GM12878 (cell line): Measurements from ENCODE around the gene PPP2R5A. TPM values are rescaled to one million over a fixed set of nuclear protein-coding genes. Genes with fewer than 3 reads are reported as not detected.

Experiments used
- ATAC-seq: fragments of 200-7000 bp; cut with Tn5 transposase; 3 replicates; pipeline ENCODE4 v1.9.1; 2020; ENCODE audit warnings: mild to moderate bottlenecking, moderate library complexity
- BruUV-seq: library from RNA; stranded (reverse); fragments of 400-500 nt; replicated peaks from 2 replicates; lab custom pipeline; 2021; lab: Mats Ljungman, UMichigan
- CTCF ChIA-PET: fragments of 300-600 bp; sonication (Branson Sonifier 250); formaldehyde crosslinking; extraction: SDS; loops from one replicate; lab custom pipeline; 2021; ENCODE audit warnings: inconsistent platforms; lab: Yijun Ruan, JAX
- POLR2A ChIA-PET: fragments of 350-600 bp; formaldehyde crosslinking; extraction: SDS; loops from one replicate; lab custom pipeline; 2021; ENCODE audit warnings: inconsistent platforms; lab: Charles Lee
- RAD21 ChIA-PET: fragments of 300-600 bp; sonication (Branson Sonifier 250); formaldehyde crosslinking; loops from one replicate; lab custom pipeline; 2023; ENCODE audit warnings: antibody characterized with exemption; ENCODE audit not compliant: unreplicated experiment; lab: Charles Lee
- SMC1A ChIA-PET: fragments of 300-600 bp; sonication (Branson Sonifier 250); formaldehyde crosslinking; loops from one replicate; lab custom pipeline; 2023; ENCODE audit not compliant: unreplicated experiment, uncharacterized antibody; lab: Charles Lee
- DNase-seq: peaks from one replicate; pipeline ENCODE4 v3.0.0-alpha.2; 2011; ENCODE audit warnings: low read depth, low spot score
- FAIRE-seq: peaks from 3 replicates; lab custom pipeline; 2011; peaks lifted over from hg19 to GRCh38; lab: Jason Lieb, UNC
- H2AFZ ChIP-seq: 2 replicates; pipeline ENCODE4 v1.6.0; 2011; ENCODE audit warnings: low read depth, low read length, control low read depth; ENCODE audit not compliant: control insufficient read depth
- H3K27ac ChIP-seq: 2 replicates; pipeline ENCODE4 v1.5.1; 2011; ENCODE audit warnings: control low read depth; ENCODE audit not compliant: control insufficient read depth, insufficient read depth
- H3K27me3 ChIP-seq, 2 experiments: replicated peaks in 1 of 2; 2 replicates each; pipeline versions ENCODE4 v1.6.0 to v1.6.1; 2011; ENCODE audit warnings: low read length in 1 of 2; ENCODE audit not compliant: control insufficient read depth in 2 of 2, insufficient read depth in 2 of 2
- H3K36me3 ChIP-seq, 2 experiments: 2 replicates each; pipeline ENCODE4 v1.5.1; 2011; ENCODE audit warnings: low read length in 1 of 2; ENCODE audit not compliant: control insufficient read depth in 2 of 2, insufficient read depth in 2 of 2
- H3K4me1 ChIP-seq: 2 replicates; pipeline ENCODE4 v1.6.1; 2011; ENCODE audit warnings: mild to moderate bottlenecking, low read length, moderate library complexity, mixed read lengths; ENCODE audit not compliant: control insufficient read depth, insufficient read depth
- H3K4me2 ChIP-seq: 2 replicates; pipeline ENCODE4 v1.6.0; 2011; ENCODE audit warnings: control low read depth; ENCODE audit not compliant: control insufficient read depth, insufficient read depth
- H3K4me3 ChIP-seq: fragments of 200-600 bp; sonication (generic); 2 replicates; pipeline ENCODE4 v1.5.1; 2016
- H3K79me2 ChIP-seq: 2 replicates; pipeline ENCODE4 v1.6.0; 2011; ENCODE audit warnings: low read length; ENCODE audit not compliant: control insufficient read depth, insufficient read depth
- H3K9ac ChIP-seq: 2 replicates; pipeline ENCODE4 v1.8.0; 2011; ENCODE audit warnings: low read length, control low read depth, mixed read lengths; ENCODE audit not compliant: control insufficient read depth, insufficient read depth
- H3K9me3 ChIP-seq: replicated peaks from 3 replicates; pipeline ENCODE4 v1.5.1; 2011; ENCODE audit warnings: mild to moderate bottlenecking, low read length; ENCODE audit not compliant: control insufficient read depth, insufficient read depth
- H4K20me1 ChIP-seq: 2 replicates; pipeline ENCODE4 v1.6.0; 2011; ENCODE audit not compliant: control insufficient read depth, insufficient read depth
- CBX5 ChIP-seq: sonication (generic); IDR thresholded peaks from 2 replicates; pipeline ENCODE4 v1.6.1; 2016; ENCODE audit warnings: low read depth, moderate library complexity, mild to moderate bottlenecking, inconsistent platforms
- CHD4 ChIP-seq: fragments of 200-600 bp; sonication (generic); IDR thresholded peaks from 2 replicates; pipeline ENCODE4 v1.6.1; 2016; ENCODE audit warnings: mild to moderate bottlenecking
- IKZF2 ChIP-seq, 2 experiments: fragments of 450-650 bp; IDR thresholded peaks; 2 replicates each; pipeline ENCODE4 v1.6.1; 2017; ENCODE audit warnings: mild to moderate bottlenecking in 2 of 2, moderate library complexity in 2 of 2
- IRF3 ChIP-seq: fragments of 450-650 bp; IDR thresholded peaks from 2 replicates; pipeline ENCODE4 v1.6.1; 2014; ENCODE audit warnings: mild to moderate bottlenecking
- JUNB ChIP-seq: IDR thresholded peaks from 2 replicates; pipeline ENCODE4 v1.6.1; 2016; ENCODE audit warnings: antibody characterized with exemption, mild to moderate bottlenecking
- MEF2A ChIP-seq: IDR thresholded peaks from 2 replicates; pipeline ENCODE4 v1.6.1; 2011; ENCODE audit warnings: low read depth, mild to moderate bottlenecking, low read length, moderate library complexity; ENCODE audit not compliant: insufficient read depth
- MLLT1 ChIP-seq: fragments of 450-650 bp; IDR thresholded peaks from 2 replicates; pipeline ENCODE4 v1.6.1; 2016; ENCODE audit warnings: mild to moderate bottlenecking
- PML ChIP-seq: IDR thresholded peaks from 2 replicates; pipeline ENCODE4 v1.6.1; 2012; ENCODE audit warnings: low read length, inconsistent platforms
- SMAD1 ChIP-seq: fragments of 450-650 bp; IDR thresholded peaks from 2 replicates; pipeline ENCODE4 v1.6.1; 2018; ENCODE audit warnings: mild to moderate bottlenecking, low read depth; ENCODE audit not compliant: partially characterized antibody
- STAT3 ChIP-seq: IDR thresholded peaks from 2 replicates; pipeline ENCODE4 v1.6.1; 2011; ENCODE audit warnings: low read depth, low read length, improper control_type of control experiment
- SUZ12 ChIP-seq: fragments of 200-600 bp; sonication (generic); IDR thresholded peaks from one replicate; pipeline ENCODE4 v1.6.1; 2018; ENCODE audit warnings: antibody characterized with exemption, mild to moderate bottlenecking; ENCODE audit not compliant: unreplicated experiment
- TBL1XR1 ChIP-seq: IDR thresholded peaks from 2 replicates; pipeline ENCODE4 v1.6.1; 2012; ENCODE audit warnings: low read depth, low read length, improper control_type of control experiment
- TCF12 ChIP-seq: IDR thresholded peaks from 2 replicates; pipeline ENCODE4 v1.6.1; 2011; ENCODE audit warnings: low read depth, mild to moderate bottlenecking, low read length
- ZNF207 ChIP-seq: fragments of 450-650 bp; IDR thresholded peaks from 2 replicates; pipeline ENCODE4 v1.6.1; 2014; ENCODE audit warnings: antibody characterized with exemption, mild to moderate bottlenecking, borderline replicate concordance
- WGBS: methylation state at CpG from one replicate; pipeline ENCODE4 v1.1.6; 2016; ENCODE audit warnings: low lambda C conversion rate; ENCODE audit not compliant: insufficient replicate concordance, insufficient coverage; ENCODE audit errors: missing lambda C conversion rate; 5-methylcytosine and 5-hydroxymethylcytosine counted together
- in situ Hi-C: fragments of 300-500 bp; cut with MboI; formaldehyde crosslinking; loops from 9 replicates; pipeline ENCODE4 v1.14.3; 2018; ENCODE audit warnings: mixed read lengths
- intact Hi-C: fragments of 100-400 bp; cut with micrococcal nuclease; formaldehyde crosslinking; loops from one replicate; pipeline ENCODE4 v1.14.2; 2022; ENCODE audit not compliant: unreplicated experiment
- polyA plus RNA-seq, 11 experiments: library from polyadenylated mRNA; depleted of rRNA in 4 of 11; unstranded in 6 of 11; stranded (reverse) in 5 of 11; fragments of >200 nt; fragmentation: Nextera tagmentation in 4 of 11; fragmentation: Illumina TruSeq in 1 of 11; extraction: Ambion mirVana in 4 of 11; extraction: Trizol in 1 of 11; gene quantifications; 1 replicate in 1 of 11; 2 replicates in 10 of 11; pipeline versions ENCODE4 v1.2.1 to v1.2.3, GENCODE V29; 2011 to 2016; ENCODE audit warnings: inconsistent platforms in 2 of 11, missing spikeins in 2 of 11, low read depth in 1 of 11
- total RNA-seq, 4 experiments: library from RNA; depleted of rRNA in 3 of 4; stranded (reverse); fragments of >200 nt in 3 of 4; fragmentation: Illumina TruSeq in 1 of 4; extraction: Trizol in 1 of 4; gene quantifications; 2 replicates each; pipeline versions ENCODE4 v1.2.1 to v1.2.3, GENCODE V29; 2013 to 2021
- TF ChIP-seq, protein P1 (sequence below): IDR thresholded peaks from 2 replicates; pipeline ENCODE4 v1.6.1; 2012; ENCODE audit warnings: improper control_type of control experiment, low read depth, low read length; ENCODE audit not compliant: insufficient replicate concordance

Gene PPP2R5A
- total and polyA plus RNA-seq, 10 of the 15 experiments (the other 5 are each of a cell fraction or from before 2014, with no cell fraction given): 15.4 to 40.6 (median 32.5) TPM

DNA sequence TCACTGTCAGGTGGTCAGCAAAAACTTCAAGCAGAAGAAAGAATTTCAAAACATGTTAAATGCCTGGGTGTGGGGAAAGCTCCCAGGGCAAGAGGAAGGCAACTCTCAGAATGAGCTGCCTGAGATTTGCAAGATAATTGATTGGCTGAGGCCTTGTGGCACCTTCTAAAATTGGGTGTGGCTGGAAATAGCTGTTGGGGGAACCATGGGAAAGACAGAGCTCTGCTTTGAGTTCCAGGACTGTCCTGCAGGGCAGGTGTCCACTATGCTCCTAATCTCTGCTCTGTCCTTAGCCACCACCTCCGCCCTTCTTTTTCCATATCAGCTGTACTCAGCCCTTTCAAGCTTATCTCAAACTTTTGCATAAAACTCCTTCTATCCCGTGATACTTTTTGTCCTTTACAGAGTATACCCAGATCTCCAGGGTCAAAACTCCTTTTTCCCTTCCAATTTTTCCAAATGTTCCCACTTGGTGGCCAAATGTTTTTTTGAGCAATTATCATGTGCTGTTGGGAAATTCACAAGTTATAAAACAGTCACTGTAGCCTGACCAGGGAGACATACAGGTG lies 23.8 kb upstream of the PPP2R5A start:
- H3K9ac ChIP-seq: no peak overlapping the region
- WGBS: 63% methylated on average over 2 of the region's 2 CpGs
- peaks cover 3% of the 10 kb centered on the region for H3K4me1 ChIP-seq
- no peak for ATAC-seq
- SMC1A ChIA-PET: interaction anchor here (0.9 kb wide), 1 partner anchor 25 kb away, joined by 3 read pairs; no protein-coding TSS in a partner anchor
- no peak overlapping the region for H3K4me3 ChIP-seq
- no peak for DNase-seq
- BruUV-seq: no TSS peak
- H4K20me1 ChIP-seq: no peaks in the 10 kb centered on the region
- POLR2A ChIA-PET: no interaction called here
- RAD21 ChIA-PET: no interaction called here
- no peak for FAIRE-seq
- H3K4me2 ChIP-seq: no peak overlapping the region
- no peak overlapping the region for H2AFZ ChIP-seq
- no peaks in the 10 kb centered on the region for H3K79me2 ChIP-seq
- H3K27ac ChIP-seq: no peak overlapping the region
- no peaks in the 10 kb centered on the region for H3K9me3 ChIP-seq
- H3K36me3 ChIP-seq: no peaks in the 10 kb centered on the region
- in situ Hi-C loops (no loop called here), intact Hi-C loops (no loop called here)
- CTCF ChIA-PET: no interaction called here
- H3K27me3 ChIP-seq: no peaks in the 10 kb centered on the region
- TF ChIP-seq, protein P1, sequence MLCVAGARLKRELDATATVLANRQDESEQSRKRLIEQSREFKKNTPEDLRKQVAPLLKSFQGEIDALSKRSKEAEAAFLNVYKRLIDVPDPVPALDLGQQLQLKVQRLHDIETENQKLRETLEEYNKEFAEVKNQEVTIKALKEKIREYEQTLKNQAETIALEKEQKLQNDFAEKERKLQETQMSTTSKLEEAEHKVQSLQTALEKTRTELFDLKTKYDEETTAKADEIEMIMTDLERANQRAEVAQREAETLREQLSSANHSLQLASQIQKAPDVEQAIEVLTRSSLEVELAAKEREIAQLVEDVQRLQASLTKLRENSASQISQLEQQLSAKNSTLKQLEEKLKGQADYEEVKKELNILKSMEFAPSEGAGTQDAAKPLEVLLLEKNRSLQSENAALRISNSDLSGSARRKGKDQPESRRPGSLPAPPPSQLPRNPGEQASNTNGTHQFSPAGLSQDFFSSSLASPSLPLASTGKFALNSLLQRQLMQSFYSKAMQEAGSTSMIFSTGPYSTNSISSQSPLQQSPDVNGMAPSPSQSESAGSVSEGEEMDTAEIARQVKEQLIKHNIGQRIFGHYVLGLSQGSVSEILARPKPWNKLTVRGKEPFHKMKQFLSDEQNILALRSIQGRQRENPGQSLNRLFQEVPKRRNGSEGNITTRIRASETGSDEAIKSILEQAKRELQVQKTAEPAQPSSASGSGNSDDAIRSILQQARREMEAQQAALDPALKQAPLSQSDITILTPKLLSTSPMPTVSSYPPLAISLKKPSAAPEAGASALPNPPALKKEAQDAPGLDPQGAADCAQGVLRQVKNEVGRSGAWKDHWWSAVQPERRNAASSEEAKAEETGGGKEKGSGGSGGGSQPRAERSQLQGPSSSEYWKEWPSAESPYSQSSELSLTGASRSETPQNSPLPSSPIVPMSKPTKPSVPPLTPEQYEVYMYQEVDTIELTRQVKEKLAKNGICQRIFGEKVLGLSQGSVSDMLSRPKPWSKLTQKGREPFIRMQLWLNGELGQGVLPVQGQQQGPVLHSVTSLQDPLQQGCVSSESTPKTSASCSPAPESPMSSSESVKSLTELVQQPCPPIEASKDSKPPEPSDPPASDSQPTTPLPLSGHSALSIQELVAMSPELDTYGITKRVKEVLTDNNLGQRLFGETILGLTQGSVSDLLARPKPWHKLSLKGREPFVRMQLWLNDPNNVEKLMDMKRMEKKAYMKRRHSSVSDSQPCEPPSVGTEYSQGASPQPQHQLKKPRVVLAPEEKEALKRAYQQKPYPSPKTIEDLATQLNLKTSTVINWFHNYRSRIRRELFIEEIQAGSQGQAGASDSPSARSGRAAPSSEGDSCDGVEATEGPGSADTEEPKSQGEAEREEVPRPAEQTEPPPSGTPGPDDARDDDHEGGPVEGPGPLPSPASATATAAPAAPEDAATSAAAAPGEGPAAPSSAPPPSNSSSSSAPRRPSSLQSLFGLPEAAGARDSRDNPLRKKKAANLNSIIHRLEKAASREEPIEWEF: no peak
- TF ChIP-seq SUZ12 (no peak), IKZF2 (IDR thresholded peaks at IDR 0.05) (no peak), MEF2A (no peak), CBX5 (no peak), TBL1XR1 (no peak), PML (no peak), IRF3 (no peak), CHD4 (no peak), STAT3 (no peak), JUNB (no peak), TCF12 (no peak), MLLT1 (no peak), SMAD1 (no peak), ZNF207 (no peak)
